ENCODE data around the gene ARHGAP22.

Gene ARHGAP22

GRCh38 chr10:48536916-48537890, 67.7 kb downstream of the ARHGAP22 start:
- no peak for FAIRE-seq
- DNase-seq (ENCODE audit: insufficient read length, low spot score): no peak
- TF ChIP-seq, protein P1, sequence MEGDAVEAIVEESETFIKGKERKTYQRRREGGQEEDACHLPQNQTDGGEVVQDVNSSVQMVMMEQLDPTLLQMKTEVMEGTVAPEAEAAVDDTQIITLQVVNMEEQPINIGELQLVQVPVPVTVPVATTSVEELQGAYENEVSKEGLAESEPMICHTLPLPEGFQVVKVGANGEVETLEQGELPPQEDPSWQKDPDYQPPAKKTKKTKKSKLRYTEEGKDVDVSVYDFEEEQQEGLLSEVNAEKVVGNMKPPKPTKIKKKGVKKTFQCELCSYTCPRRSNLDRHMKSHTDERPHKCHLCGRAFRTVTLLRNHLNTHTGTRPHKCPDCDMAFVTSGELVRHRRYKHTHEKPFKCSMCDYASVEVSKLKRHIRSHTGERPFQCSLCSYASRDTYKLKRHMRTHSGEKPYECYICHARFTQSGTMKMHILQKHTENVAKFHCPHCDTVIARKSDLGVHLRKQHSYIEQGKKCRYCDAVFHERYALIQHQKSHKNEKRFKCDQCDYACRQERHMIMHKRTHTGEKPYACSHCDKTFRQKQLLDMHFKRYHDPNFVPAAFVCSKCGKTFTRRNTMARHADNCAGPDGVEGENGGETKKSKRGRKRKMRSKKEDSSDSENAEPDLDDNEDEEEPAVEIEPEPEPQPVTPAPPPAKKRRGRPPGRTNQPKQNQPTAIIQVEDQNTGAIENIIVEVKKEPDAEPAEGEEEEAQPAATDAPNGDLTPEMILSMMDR (IDR thresholded peaks at IDR 0.05; ENCODE audit: insufficient read depth, missing control alignments): no peak

GRCh38 chr10:48536156-48536500, 68.7 kb downstream of the ARHGAP22 start:
- no peak for DNase-seq (ENCODE audit: insufficient read length, low spot score)
- no peak for FAIRE-seq
- TF ChIP-seq, protein P1 (IDR thresholded peaks at IDR 0.05; ENCODE audit: insufficient read depth, missing control alignments): no peak

- DNase-seq (ENCODE audit: insufficient read length, low spot score) (no peak), FAIRE-seq (no peak)
- TF ChIP-seq, protein P1 (IDR thresholded peaks at IDR 0.05; ENCODE audit: insufficient read depth, missing control alignments): no peak
These were observed 69.3 kb downstream of the ARHGAP22 start for GRCh38 chr10:48535416-48536155.

- FAIRE-seq (no peak), DNase-seq (ENCODE audit: insufficient read length, low spot score) (no peak)
- TF ChIP-seq, protein P1 (IDR thresholded peaks at IDR 0.05; ENCODE audit: insufficient read depth, missing control alignments): no peak
These were observed 70.7 kb downstream of the ARHGAP22 start for GRCh38 chr10:48533951-48534720.

DNA sequence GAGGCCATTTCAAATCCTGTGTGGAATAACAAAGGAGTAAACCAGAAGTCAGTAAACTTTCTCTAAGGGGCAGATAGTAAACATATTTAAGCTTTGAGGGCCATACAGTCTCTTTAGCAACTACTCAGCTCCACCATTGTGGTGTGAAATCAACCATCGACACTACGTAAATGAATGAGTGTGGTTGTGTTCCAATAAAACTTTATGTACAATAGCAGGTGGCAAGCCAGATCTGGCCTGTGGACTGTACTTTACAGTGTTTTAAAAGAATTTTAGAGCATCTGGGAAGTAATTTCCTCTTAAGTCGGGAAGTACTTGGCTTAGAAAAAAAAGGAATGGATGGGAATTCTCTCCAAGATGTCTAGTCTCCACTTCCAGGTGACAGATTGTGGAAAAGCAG, 71.3 kb downstream of the ARHGAP22 start:
- DNase-seq (ENCODE audit: insufficient read length, low spot score) (no peak), FAIRE-seq (no peak)
- TF ChIP-seq, protein P1 (IDR thresholded peaks at IDR 0.05; ENCODE audit: insufficient read depth, missing control alignments): no peak

GRCh38 chr10:48531486-48531885, 73.4 kb downstream of the ARHGAP22 start:
- TF ChIP-seq, protein P1 (IDR thresholded peaks at IDR 0.05; ENCODE audit: insufficient read depth, missing control alignments): no peak
- FAIRE-seq (no peak), DNase-seq (ENCODE audit: insufficient read length, low spot score) (no peak)

All from D721Med (cell line).